GM19240 (cell line): Measurements from ENCODE around the gene KSR2.

Source experiments
- DNase-seq: peaks from one replicate; pipeline ENCODE4 v3.0.0; 2011; ENCODE audit warnings: low spot score; ENCODE audit not compliant: insufficient read length

KSR2 gene

GRCh38 chr12:117582135-117582784 is 386.5 kb downstream of the KSR2 start:
- no peak for DNase-seq

- no peak for DNase-seq
These were observed 388.1 kb downstream of the KSR2 start for GRCh38 chr12:117580718-117581062.

- DNase-seq = no peak
These were observed 388.6 kb downstream of the KSR2 start for GRCh38 chr12:117580015-117580717.

GRCh38 chr12:117577122-117577657 is 391.6 kb downstream of the KSR2 start:
- no peak for DNase-seq

GRCh38 chr12:117576053-117576452 is 392.7 kb downstream of the KSR2 start:
- no peak for DNase-seq

GRCh38 chr12:117574655-117575054 is 394.1 kb downstream of the KSR2 start:
- no peak for DNase-seq

GRCh38 chr12:117572755-117573154 is 396.0 kb downstream of the KSR2 start:
- DNase-seq = no peak

GRCh38 chr12:117571321-117571720 is 397.5 kb downstream of the KSR2 start:
- no peak for DNase-seq

GRCh38 chr12:117570608-117571007 is 398.2 kb downstream of the KSR2 start:
- no peak for DNase-seq

- no peak for DNase-seq
These were observed 401.1 kb downstream of the KSR2 start for GRCh38 chr12:117567644-117568216.

GRCh38 chr12:117564881-117565280 is 403.9 kb downstream of the KSR2 start:
- DNase-seq = no peak

- no peak for DNase-seq
These were observed 405.1 kb downstream of the KSR2 start for GRCh38 chr12:117563706-117564105.

- DNase-seq = no peak
These were observed 405.8 kb downstream of the KSR2 start for GRCh38 chr12:117563007-117563406.

- DNase-seq = no peak
These were observed 406.8 kb downstream of the KSR2 start for GRCh38 chr12:117561990-117562389.

- DNase-seq = no peak
These were observed 408.8 kb downstream of the KSR2 start for GRCh38 chr12:117559978-117560377.

GRCh38 chr12:117555889-117556288 is 412.9 kb downstream of the KSR2 start:
- no peak for DNase-seq

GRCh38 chr12:117552971-117553370 is 415.8 kb downstream of the KSR2 start:
- no peak for DNase-seq

- no peak for DNase-seq
These were observed 417.1 kb downstream of the KSR2 start for GRCh38 chr12:117551665-117552064.

GRCh38 chr12:117547209-117547608 is 421.6 kb downstream of the KSR2 start:
- no peak for DNase-seq

- DNase-seq = no peak
These were observed 423.6 kb downstream of the KSR2 start for GRCh38 chr12:117545216-117545615.

- DNase-seq = no peak
These were observed 428.8 kb downstream of the KSR2 start for GRCh38 chr12:117540011-117540410.

- DNase-seq = no peak
These were observed 429.9 kb downstream of the KSR2 start for GRCh38 chr12:117538926-117539325.
